ENCODE results near the gene TGFBI.

Gene TGFBI

DNA sequence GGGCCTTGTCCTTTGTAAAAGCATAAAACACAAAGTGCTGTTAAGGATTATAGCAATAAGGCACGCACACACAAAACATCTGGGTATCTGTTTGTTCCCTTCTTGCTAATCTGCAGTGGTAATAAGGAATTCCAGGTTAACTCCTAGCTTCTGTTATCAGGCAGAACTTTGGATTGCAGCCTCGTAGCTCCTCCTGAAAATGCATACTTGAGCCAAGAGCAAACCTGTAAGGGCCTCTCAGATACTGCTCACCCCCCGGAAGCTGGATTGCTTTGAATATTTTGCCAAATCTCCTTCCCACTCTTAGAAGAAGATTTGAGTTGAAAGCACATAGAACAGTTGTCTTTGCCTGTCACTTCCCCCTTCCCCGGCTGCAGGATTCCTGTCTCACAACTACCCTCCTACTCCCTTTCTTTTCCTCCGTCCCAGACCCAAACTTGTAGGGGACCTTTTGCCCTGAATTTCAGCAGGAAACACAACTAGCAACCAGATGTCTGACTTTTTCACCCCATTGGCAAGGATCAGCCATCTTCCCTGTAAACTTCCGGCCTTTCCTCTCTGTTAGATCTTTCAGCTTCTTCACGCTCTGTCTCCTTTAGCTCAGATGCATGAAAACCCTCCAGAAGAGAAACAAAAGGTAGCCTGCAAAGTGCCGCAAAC, 75.6 kb downstream of the TGFBI start:
- ATAC-seq (ENCODE audit: low read depth): no peak
- Histone ChIP-seq H3K4me3 (ENCODE audit: severe bottlenecking) (no peak overlapping the region), H3K27me3 (ENCODE audit: insufficient read depth, poor library complexity, severe bottlenecking) (no peaks in the 10 kb centered on the region), H3K36me3 (ENCODE audit: low read depth) (no peaks in the 10 kb centered on the region), H3K9me3 (ENCODE audit: severe bottlenecking) (no peaks in the 10 kb centered on the region), H3K27ac (ENCODE audit: poor library complexity, severe bottlenecking) (no peak overlapping the region), H3K4me1 (ENCODE audit: insufficient read depth, poor library complexity, severe bottlenecking) (peaks cover 10% of the 10 kb centered on the region)
- TF ChIP-seq, protein P1, sequence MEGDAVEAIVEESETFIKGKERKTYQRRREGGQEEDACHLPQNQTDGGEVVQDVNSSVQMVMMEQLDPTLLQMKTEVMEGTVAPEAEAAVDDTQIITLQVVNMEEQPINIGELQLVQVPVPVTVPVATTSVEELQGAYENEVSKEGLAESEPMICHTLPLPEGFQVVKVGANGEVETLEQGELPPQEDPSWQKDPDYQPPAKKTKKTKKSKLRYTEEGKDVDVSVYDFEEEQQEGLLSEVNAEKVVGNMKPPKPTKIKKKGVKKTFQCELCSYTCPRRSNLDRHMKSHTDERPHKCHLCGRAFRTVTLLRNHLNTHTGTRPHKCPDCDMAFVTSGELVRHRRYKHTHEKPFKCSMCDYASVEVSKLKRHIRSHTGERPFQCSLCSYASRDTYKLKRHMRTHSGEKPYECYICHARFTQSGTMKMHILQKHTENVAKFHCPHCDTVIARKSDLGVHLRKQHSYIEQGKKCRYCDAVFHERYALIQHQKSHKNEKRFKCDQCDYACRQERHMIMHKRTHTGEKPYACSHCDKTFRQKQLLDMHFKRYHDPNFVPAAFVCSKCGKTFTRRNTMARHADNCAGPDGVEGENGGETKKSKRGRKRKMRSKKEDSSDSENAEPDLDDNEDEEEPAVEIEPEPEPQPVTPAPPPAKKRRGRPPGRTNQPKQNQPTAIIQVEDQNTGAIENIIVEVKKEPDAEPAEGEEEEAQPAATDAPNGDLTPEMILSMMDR (IDR thresholded peaks at IDR 0.05; ENCODE audit: poor library complexity, severe bottlenecking): no peak
- DNase-seq (ENCODE audit: low spot score): no peak

DNA sequence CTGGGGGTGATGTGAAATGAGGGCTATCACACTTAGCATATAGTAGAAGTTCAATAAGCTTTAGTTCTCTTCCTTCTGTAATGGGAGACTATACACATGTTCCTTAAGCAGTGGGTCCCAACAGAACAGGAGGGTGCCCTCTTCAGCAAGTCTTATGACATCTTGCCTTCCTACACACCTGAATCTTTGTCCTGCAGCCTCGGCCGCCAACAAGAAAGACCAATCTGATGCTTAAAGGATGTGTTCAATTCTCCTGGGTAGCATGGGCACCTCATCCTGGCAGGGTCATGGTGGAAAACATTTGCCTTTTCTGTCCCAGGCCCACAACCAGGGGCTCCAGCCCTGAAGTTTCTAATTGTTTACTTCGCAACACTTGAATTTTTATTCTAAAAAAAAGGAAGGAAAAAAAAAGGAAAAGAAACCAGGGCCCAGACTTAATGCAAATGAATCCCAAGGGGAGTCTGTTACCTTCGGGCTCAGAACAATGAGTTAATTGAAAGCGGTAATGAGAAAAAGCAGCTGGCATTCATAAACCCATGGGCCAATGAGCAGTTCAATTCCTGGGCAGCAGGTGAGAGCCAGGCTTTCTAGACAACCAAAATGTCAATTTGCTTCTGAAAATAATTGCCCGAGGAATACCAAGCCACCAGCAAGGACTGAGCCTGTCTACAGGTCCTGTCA, 77.7 kb downstream of the TGFBI start:
- no peak overlapping the region for H3K4me3 ChIP-seq (ENCODE audit: severe bottlenecking)
- no peaks in the 10 kb centered on the region for H3K27me3 ChIP-seq (ENCODE audit: insufficient read depth, poor library complexity, severe bottlenecking)
- no peaks in the 10 kb centered on the region for H3K9me3 ChIP-seq (ENCODE audit: severe bottlenecking)
- DNase-seq (ENCODE audit: low spot score) (no peak), ATAC-seq (ENCODE audit: low read depth) (no peak)
- H3K4me1 ChIP-seq (ENCODE audit: insufficient read depth, poor library complexity, severe bottlenecking): peaks cover 10% of the 10 kb centered on the region
- H3K36me3 ChIP-seq (ENCODE audit: low read depth): no peaks in the 10 kb centered on the region
- TF ChIP-seq, protein P1 (IDR thresholded peaks at IDR 0.05; ENCODE audit: poor library complexity, severe bottlenecking): no peak
- H3K27ac ChIP-seq (ENCODE audit: poor library complexity, severe bottlenecking): no peak overlapping the region

DNA sequence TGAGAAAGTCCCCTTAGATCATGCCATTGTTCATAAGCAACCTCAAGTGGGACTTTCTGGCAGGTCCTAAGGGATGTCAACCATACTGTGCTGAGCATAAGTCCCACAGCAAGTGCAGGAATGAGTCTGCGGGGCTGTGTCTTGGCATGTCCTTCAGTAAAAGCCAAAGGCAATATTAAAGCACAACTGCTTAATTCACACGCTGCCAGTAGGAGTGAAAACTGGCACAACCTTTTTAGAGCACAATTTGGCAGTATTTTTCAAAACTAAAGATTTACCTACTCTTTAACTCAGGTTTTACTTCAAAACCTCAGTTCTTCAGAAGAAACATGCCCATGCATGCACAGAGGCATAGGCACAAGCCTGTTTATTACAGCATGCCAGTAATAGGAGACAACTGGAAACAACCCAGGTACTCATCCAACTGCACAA, 79.4 kb downstream of the TGFBI start:
- TF ChIP-seq, protein P1 (IDR thresholded peaks at IDR 0.05; ENCODE audit: poor library complexity, severe bottlenecking): no peak
- Histone ChIP-seq H3K9me3 (ENCODE audit: severe bottlenecking) (no peaks in the 10 kb centered on the region), H3K27me3 (ENCODE audit: insufficient read depth, poor library complexity, severe bottlenecking) (no peaks in the 10 kb centered on the region), H3K4me1 (ENCODE audit: insufficient read depth, poor library complexity, severe bottlenecking) (peaks cover 10% of the 10 kb centered on the region), H3K27ac (ENCODE audit: poor library complexity, severe bottlenecking) (no peak overlapping the region), H3K36me3 (ENCODE audit: low read depth) (no peaks in the 10 kb centered on the region), H3K4me3 (ENCODE audit: severe bottlenecking) (no peak overlapping the region)
- DNase-seq (ENCODE audit: low spot score) (no peak), ATAC-seq (ENCODE audit: low read depth) (peak; percentile 72)

DNA sequence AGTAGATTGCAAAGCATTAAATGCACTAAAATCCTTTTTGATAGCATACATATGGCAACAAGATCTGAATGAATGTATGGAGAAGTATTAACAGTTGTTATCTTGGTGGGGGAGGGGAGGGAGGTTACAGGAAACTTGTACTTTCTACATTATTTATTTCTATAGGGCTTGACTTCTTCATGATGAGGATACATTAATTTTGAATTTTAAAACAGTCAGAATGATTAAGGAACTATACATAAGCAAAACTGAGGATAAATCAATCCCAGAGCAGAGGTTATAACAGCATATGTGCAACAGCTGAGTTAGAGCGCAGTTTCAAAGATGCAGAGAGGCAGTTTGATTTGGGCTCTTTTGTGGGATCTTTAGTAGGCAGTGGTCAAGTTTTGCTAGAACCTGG, 80.0 kb downstream of the TGFBI start:
- peaks cover 10% of the 10 kb centered on the region for H3K4me1 ChIP-seq (ENCODE audit: insufficient read depth, poor library complexity, severe bottlenecking)
- no peak for ATAC-seq (ENCODE audit: low read depth)
- no peaks in the 10 kb centered on the region for H3K9me3 ChIP-seq (ENCODE audit: severe bottlenecking)
- no peaks in the 10 kb centered on the region for H3K36me3 ChIP-seq (ENCODE audit: low read depth)
- TF ChIP-seq, protein P1 (IDR thresholded peaks at IDR 0.05; ENCODE audit: poor library complexity, severe bottlenecking): no peak
- H3K27me3 ChIP-seq (ENCODE audit: insufficient read depth, poor library complexity, severe bottlenecking): no peaks in the 10 kb centered on the region
- no peak for DNase-seq (ENCODE audit: low spot score)
- H3K4me3 ChIP-seq (ENCODE audit: severe bottlenecking): no peak overlapping the region
- H3K27ac ChIP-seq (ENCODE audit: poor library complexity, severe bottlenecking): no peak overlapping the region
